ENCODE measurements around the gene EPS15.

EPS15 gene

GRCh38 chr1:51317798-51318197, 201.3 kb downstream of the EPS15 start:
- Histone ChIP-seq H3K36me3 (peaks cover 5% of the 10 kb centered on the region), H3K4me3 (ENCODE audit: low read depth, low read length) (no peak overlapping the region), H3K27ac (no peak overlapping the region), H3K9me3 (ENCODE audit: severe bottlenecking) (no peaks in the 10 kb centered on the region), H3K27me3 (ENCODE audit: insufficient read depth, low read depth, severe bottlenecking) (no peaks in the 10 kb centered on the region)
- no peak for TF ChIP-seq CTCF (IDR thresholded peaks at IDR 0.05; ENCODE audit: low read depth, low read length)
- DNase-seq: no peak

DNA sequence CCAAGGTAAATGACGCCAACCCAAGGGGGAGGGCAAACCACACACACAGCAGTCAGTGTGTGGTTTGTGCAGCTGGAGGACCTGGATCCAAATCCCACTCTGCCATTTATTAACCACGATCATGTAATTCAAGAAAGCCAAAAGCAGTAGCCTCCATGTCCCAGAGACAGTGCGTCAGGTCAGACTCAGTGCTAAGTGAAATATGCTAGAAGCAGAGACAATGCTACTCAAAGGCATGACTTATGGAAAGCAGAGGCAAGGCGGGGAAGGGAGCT, 202.3 kb downstream of the EPS15 start:
- H3K27me3 ChIP-seq (ENCODE audit: insufficient read depth, low read depth, severe bottlenecking): no peaks in the 10 kb centered on the region
- no peak for DNase-seq
- no peaks in the 10 kb centered on the region for H3K9me3 ChIP-seq (ENCODE audit: severe bottlenecking)
- H3K27ac ChIP-seq: no peak overlapping the region
- H3K4me3 ChIP-seq (ENCODE audit: low read depth, low read length): no peak overlapping the region
- peaks cover 13% of the 10 kb centered on the region for H3K36me3 ChIP-seq
- TF ChIP-seq CTCF (IDR thresholded peaks at IDR 0.05; ENCODE audit: low read depth, low read length): no peak

GRCh38 chr1:51316113-51316845, 202.8 kb downstream of the EPS15 start:
- H3K4me3 ChIP-seq (ENCODE audit: low read depth, low read length): no peak overlapping the region
- no peaks in the 10 kb centered on the region for H3K27me3 ChIP-seq (ENCODE audit: insufficient read depth, low read depth, severe bottlenecking)
- no peak for TF ChIP-seq CTCF (IDR thresholded peaks at IDR 0.05; ENCODE audit: low read depth, low read length)
- no peaks in the 10 kb centered on the region for H3K9me3 ChIP-seq (ENCODE audit: severe bottlenecking)
- H3K27ac ChIP-seq: no peak overlapping the region
- no peak for DNase-seq
- peaks cover 15% of the 10 kb centered on the region for H3K36me3 ChIP-seq

GRCh38 chr1:51314974-51315373, 204.1 kb downstream of the EPS15 start:
- Histone ChIP-seq H3K36me3 (peaks cover 22% of the 10 kb centered on the region), H3K9me3 (ENCODE audit: severe bottlenecking) (no peaks in the 10 kb centered on the region), H3K27me3 (ENCODE audit: insufficient read depth, low read depth, severe bottlenecking) (no peaks in the 10 kb centered on the region), H3K4me3 (ENCODE audit: low read depth, low read length) (no peak overlapping the region), H3K27ac (no peak overlapping the region)
- no peak for TF ChIP-seq CTCF (IDR thresholded peaks at IDR 0.05; ENCODE audit: low read depth, low read length)
- no peak for DNase-seq

DNA sequence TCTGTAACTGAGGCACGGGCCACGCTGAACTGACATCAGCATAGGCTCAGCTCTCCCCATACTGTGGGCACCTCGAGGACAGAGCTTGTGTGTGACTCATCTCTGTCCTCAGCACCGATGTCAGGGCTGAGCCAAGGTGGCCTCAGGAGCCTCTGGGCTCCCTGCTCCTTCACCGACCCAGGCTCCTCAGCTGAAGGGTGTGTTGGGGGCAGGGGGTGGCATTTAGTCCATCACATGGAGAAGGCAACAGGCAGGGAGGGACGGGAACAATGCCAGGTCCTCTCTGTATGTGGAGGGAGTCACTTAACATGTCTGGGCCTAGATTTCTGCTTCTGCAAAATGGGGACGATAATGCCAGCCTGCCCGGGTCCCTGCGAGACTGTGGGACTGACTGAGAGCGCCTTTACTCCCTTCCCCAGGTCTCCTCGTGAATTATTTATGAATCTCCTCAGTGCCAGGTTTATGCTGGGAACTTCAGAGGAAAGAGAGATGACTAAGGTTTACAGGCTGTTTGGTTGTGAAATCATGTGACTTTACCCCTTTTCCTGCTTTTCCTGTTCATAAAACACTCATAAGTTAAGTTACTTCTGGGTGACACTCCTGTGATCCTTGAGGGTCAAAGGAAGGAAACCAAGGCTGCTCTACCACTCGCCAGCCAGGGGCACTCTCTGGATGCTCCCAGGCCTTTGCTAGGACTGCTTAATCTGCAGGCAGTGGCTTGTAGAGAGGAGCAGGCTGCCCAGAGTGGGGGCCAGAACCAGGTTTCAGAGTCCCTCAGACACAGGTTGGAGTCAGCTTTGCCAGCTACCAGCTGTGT, 204.9 kb downstream of the EPS15 start:
- Histone ChIP-seq H3K27ac (no peak overlapping the region), H3K27me3 (ENCODE audit: insufficient read depth, low read depth, severe bottlenecking) (no peaks in the 10 kb centered on the region), H3K9me3 (ENCODE audit: severe bottlenecking) (no peaks in the 10 kb centered on the region), H3K36me3 (peaks cover 22% of the 10 kb centered on the region), H3K4me3 (ENCODE audit: low read depth, low read length) (no peak overlapping the region)
- no peak for DNase-seq
- no peak for TF ChIP-seq CTCF (IDR thresholded peaks at IDR 0.05; ENCODE audit: low read depth, low read length)

All from WERI-Rb-1 (cell line).